Measurements from ENCODE around the gene IMPDH1.

IMPDH1 gene

DNA sequence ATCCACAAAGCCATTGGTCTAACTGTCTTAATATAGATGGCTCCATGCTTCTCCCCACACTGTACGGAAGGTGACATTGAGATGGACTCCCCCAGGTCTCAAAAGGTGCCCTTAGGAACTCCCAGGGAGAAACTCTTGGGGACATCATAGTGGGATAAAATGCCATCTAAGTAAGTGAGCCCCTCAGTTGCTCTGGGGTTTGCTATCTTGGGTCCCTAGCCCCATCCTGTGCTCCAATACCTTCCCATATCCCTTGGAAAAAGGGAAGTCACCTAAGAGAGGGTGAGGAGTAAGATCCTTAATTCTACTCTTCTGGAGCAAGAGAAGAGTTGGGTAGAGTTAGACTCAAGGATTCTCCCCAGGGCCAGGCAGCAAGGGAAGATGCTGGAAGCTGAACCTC is 56.2 kb downstream of the IMPDH1 start:
- Histone ChIP-seq H3K27ac (ENCODE audit: low read depth, low read length) (no peak overlapping the region), H3K9me3 (ENCODE audit: control insufficient read depth in 5 of 5, low read length in 5 of 5) (no peaks in the 10 kb centered on the region), H3K9ac (ENCODE audit: low read length in 5 of 5) (no peak overlapping the region), H3K27me3 (ENCODE audit: control insufficient read depth in 5 of 5, insufficient read depth in 4 of 5, low read length in 5 of 5) (peaks cover 0 to 3% (median 0%) of the 10 kb centered on the region in 5 donors), H3K4me1 (ENCODE audit: control insufficient read depth in 5 of 5, insufficient read depth in 5 of 5, low read length in 5 of 5) (peaks cover 0 to 39% (median 30%) of the 10 kb centered on the region in 5 donors), H3K36me3 (ENCODE audit: control insufficient read depth in 5 of 5, insufficient read depth in 5 of 5, low read length in 5 of 5) (peaks cover 0 to 3% (median 0%) of the 10 kb centered on the region in 5 donors), H3K4me3 (ENCODE audit: low read depth in 1 of 5, low read length in 5 of 5) (no peak overlapping the region)

- Histone ChIP-seq H3K27me3 (ENCODE audit: control insufficient read depth in 5 of 5, insufficient read depth in 4 of 5, low read length in 5 of 5) (peaks cover 0 to 3% (median 0%) of the 10 kb centered on the region in 5 donors), H3K9ac (ENCODE audit: low read length in 5 of 5) (no peak overlapping the region), H3K4me3 (ENCODE audit: low read depth in 1 of 5, low read length in 5 of 5) (no peak overlapping the region), H3K36me3 (ENCODE audit: control insufficient read depth in 5 of 5, insufficient read depth in 5 of 5, low read length in 5 of 5) (peaks cover 0 to 3% (median 0%) of the 10 kb centered on the region in 5 donors), H3K27ac (ENCODE audit: low read depth, low read length) (no peak overlapping the region), H3K4me1 (ENCODE audit: control insufficient read depth in 5 of 5, insufficient read depth in 5 of 5, low read length in 5 of 5) (peaks cover 0 to 35% (median 25%) of the 10 kb centered on the region in 5 donors), H3K9me3 (ENCODE audit: control insufficient read depth in 5 of 5, low read length in 5 of 5) (no peaks in the 10 kb centered on the region)
Observed at GRCh38 chr7:128353189-128353588, 56.6 kb downstream of the IMPDH1 start.

DNA sequence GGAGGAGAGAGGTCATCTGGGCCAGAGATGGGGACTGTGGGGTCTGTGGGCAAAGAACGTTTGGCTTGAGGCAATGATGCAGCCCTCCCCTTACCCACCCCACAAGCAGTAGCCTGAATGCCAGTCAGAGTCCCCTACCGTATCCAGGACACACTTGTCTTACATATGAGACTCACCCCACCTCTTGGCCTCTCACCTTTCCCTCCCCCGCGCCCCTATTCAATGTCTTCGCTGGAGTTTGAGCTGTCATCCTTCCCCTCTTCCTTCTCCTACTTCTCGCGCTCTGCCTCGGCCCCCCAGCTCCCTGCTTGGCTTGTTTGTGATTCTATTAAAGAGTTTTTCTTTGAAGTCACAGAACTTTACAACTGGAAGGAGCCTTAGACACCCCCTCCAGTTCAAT is 57.1 kb downstream of the IMPDH1 start:
- H3K4me3 ChIP-seq (ENCODE audit: low read depth in 1 of 5, low read length in 5 of 5): peak overlapping the region in 1 of 5 donors; percentile 45
- peaks cover 0 to 3% (median 0%) of the 10 kb centered on the region in 5 donors for H3K36me3 ChIP-seq (ENCODE audit: control insufficient read depth in 5 of 5, insufficient read depth in 5 of 5, low read length in 5 of 5)
- H3K27me3 ChIP-seq (ENCODE audit: control insufficient read depth in 5 of 5, insufficient read depth in 4 of 5, low read length in 5 of 5): peaks cover 0 to 3% (median 0%) of the 10 kb centered on the region in 5 donors
- peak overlapping the region in 2 of 5 donors; percentile 44 to 51 for H3K9ac ChIP-seq (ENCODE audit: low read length in 5 of 5)
- no peaks in the 10 kb centered on the region for H3K9me3 ChIP-seq (ENCODE audit: control insufficient read depth in 5 of 5, low read length in 5 of 5)
- peaks cover 0 to 29% (median 20%) of the 10 kb centered on the region in 5 donors for H3K4me1 ChIP-seq (ENCODE audit: control insufficient read depth in 5 of 5, insufficient read depth in 5 of 5, low read length in 5 of 5)
- H3K27ac ChIP-seq (ENCODE audit: low read depth, low read length): no peak overlapping the region

DNA sequence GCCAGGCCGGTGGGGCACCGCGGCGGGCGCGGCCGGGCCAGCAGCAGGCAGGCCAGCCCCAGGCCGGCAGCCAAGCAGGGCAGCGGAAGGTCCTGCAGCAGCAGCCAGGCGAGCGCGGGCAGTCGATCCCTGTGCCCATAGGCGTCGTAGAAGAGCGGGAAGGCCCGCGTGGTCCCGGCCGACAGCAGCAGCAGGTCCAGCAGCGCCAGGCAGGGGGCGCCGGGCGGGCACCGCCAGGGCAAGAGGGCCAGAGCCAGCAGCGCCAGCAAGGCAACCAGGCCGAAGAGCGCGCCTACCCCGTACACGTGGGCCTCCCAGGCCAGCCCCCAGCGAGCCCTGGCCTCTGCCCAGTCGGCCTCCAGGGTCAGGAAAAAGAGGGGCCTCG is 57.6 kb downstream of the IMPDH1 start:
- Histone ChIP-seq H3K27me3 (ENCODE audit: control insufficient read depth in 5 of 5, insufficient read depth in 4 of 5, low read length in 5 of 5) (peaks cover 0 to 3% (median 0%) of the 10 kb centered on the region in 5 donors), H3K27ac (ENCODE audit: low read depth, low read length) (no peak overlapping the region), H3K36me3 (ENCODE audit: control insufficient read depth in 5 of 5, insufficient read depth in 5 of 5, low read length in 5 of 5) (peaks cover 0 to 3% (median 0%) of the 10 kb centered on the region in 5 donors), H3K9me3 (ENCODE audit: control insufficient read depth in 5 of 5, low read length in 5 of 5) (no peaks in the 10 kb centered on the region), H3K9ac (ENCODE audit: low read length in 5 of 5) (peak overlapping the region in 2 of 5 donors; percentile 44 to 51), H3K4me1 (ENCODE audit: control insufficient read depth in 5 of 5, insufficient read depth in 5 of 5, low read length in 5 of 5) (peaks cover 0 to 24% (median 15%) of the 10 kb centered on the region in 5 donors), H3K4me3 (ENCODE audit: low read depth in 1 of 5, low read length in 5 of 5) (peak overlapping the region in 2 of 5 donors; percentile 6 to 45)

- Histone ChIP-seq H3K9me3 (ENCODE audit: control insufficient read depth in 5 of 5, low read length in 5 of 5) (no peaks in the 10 kb centered on the region), H3K27ac (ENCODE audit: low read depth, low read length) (no peak overlapping the region), H3K4me1 (ENCODE audit: control insufficient read depth in 5 of 5, insufficient read depth in 5 of 5, low read length in 5 of 5) (peaks cover 0 to 18% (median 13%) of the 10 kb centered on the region in 5 donors), H3K9ac (ENCODE audit: low read length in 5 of 5) (peak overlapping the region in 1 of 5 donors; percentile 36), H3K27me3 (ENCODE audit: control insufficient read depth in 5 of 5, insufficient read depth in 4 of 5, low read length in 5 of 5) (peaks cover 0 to 3% (median 0%) of the 10 kb centered on the region in 5 donors), H3K4me3 (ENCODE audit: low read depth in 1 of 5, low read length in 5 of 5) (peak overlapping the region in 4 of 5 donors; percentile 6 to 50 (median 32)), H3K36me3 (ENCODE audit: control insufficient read depth in 5 of 5, insufficient read depth in 5 of 5, low read length in 5 of 5) (peaks cover 0 to 3% (median 0%) of the 10 kb centered on the region in 5 donors)
Observed at GRCh38 chr7:128351296-128352152, 58.3 kb downstream of the IMPDH1 start.

DNA sequence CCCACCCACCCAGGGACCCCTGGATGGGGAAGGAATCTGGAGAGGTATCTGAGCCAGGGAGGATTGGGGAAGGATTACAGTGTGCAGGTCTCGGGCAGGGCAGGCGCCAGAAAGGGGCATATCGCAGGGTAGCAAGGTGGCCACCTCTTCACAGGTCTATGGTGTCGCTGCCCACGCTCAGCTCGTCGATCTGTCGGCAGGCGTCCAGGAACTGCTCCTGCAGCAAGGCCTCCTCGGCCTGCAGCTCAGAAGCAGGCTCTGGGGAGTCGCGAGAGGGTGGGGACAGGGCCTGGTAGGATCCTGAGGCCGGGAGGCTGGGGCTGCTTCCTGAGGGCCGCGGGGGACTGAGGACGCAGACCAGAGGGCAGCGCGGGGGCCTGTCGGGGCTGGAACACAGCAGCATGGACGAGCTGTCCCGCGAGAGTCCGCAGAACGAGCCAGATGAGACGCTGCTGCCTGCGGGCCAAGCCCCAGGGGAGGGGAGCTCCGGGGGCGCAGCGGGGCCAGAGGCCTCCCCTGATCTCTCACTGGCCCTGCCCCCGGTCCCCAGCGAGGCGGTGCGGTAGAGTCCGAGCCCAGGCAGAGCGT is 59.0 kb downstream of the IMPDH1 start:
- H3K4me3 ChIP-seq (ENCODE audit: low read depth in 1 of 5, low read length in 5 of 5): no peak overlapping the region
- H3K9me3 ChIP-seq (ENCODE audit: control insufficient read depth in 5 of 5, low read length in 5 of 5): no peaks in the 10 kb centered on the region
- peaks cover 0 to 3% (median 0%) of the 10 kb centered on the region in 5 donors for H3K27me3 ChIP-seq (ENCODE audit: control insufficient read depth in 5 of 5, insufficient read depth in 4 of 5, low read length in 5 of 5)

GRCh38 chr7:128349466-128349825 is 60.3 kb downstream of the IMPDH1 start:
- Histone ChIP-seq H3K9me3 (ENCODE audit: control insufficient read depth in 5 of 5, low read length in 5 of 5) (no peaks in the 10 kb centered on the region), H3K27me3 (ENCODE audit: control insufficient read depth in 5 of 5, insufficient read depth in 4 of 5, low read length in 5 of 5) (peaks cover 0 to 3% (median 0%) of the 10 kb centered on the region in 5 donors), H3K36me3 (ENCODE audit: control insufficient read depth in 5 of 5, insufficient read depth in 5 of 5, low read length in 5 of 5) (no peaks in the 10 kb centered on the region), H3K9ac (ENCODE audit: low read length in 5 of 5) (no peak overlapping the region), H3K27ac (ENCODE audit: low read depth, low read length) (no peak overlapping the region), H3K4me3 (ENCODE audit: low read depth in 1 of 5, low read length in 5 of 5) (no peak overlapping the region), H3K4me1 (ENCODE audit: control insufficient read depth in 5 of 5, insufficient read depth in 5 of 5, low read length in 5 of 5) (peaks cover 0 to 16% (median 13%) of the 10 kb centered on the region in 5 donors)

More for the DNA sequence above, 59.0 kb downstream of the IMPDH1 start:
- Histone ChIP-seq H3K27ac (ENCODE audit: low read depth, low read length) (no peak overlapping the region), H3K4me1 (ENCODE audit: control insufficient read depth in 5 of 5, insufficient read depth in 5 of 5, low read length in 5 of 5) (peaks cover 0 to 16% (median 13%) of the 10 kb centered on the region in 5 donors), H3K36me3 (ENCODE audit: control insufficient read depth in 5 of 5, insufficient read depth in 5 of 5, low read length in 5 of 5) (peaks cover 0 to 3% (median 0%) of the 10 kb centered on the region in 5 donors), H3K9ac (ENCODE audit: low read length in 5 of 5) (no peak overlapping the region)

DNA sequence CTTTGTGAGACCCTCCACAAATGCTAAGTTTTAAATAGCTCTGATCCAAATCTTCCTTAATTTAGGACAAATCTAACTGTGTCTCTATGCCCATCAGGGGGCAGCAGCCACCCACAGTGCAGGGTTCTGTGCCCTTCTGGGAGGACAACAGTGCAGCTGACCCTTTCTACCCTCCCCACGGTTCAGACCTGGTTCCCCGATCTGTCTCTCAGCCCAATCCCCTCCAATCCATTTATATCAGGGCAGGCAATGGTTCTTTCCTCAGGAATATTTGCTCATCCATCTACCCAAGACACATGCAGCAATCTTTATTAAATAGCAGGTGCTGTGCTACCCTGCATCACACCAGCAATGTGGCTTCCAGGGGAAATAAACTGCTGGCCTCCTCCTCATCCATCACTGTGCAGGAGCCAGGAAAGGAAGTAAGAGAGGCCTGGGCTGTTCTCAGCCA is 62.1 kb downstream of the IMPDH1 start:
- Histone ChIP-seq H3K9me3 (ENCODE audit: control insufficient read depth in 5 of 5, low read length in 5 of 5) (no peaks in the 10 kb centered on the region), H3K27me3 (ENCODE audit: control insufficient read depth in 5 of 5, insufficient read depth in 4 of 5, low read length in 5 of 5) (peaks cover 0 to 1% (median 0%) of the 10 kb centered on the region in 5 donors), H3K9ac (ENCODE audit: low read length in 5 of 5) (no peak overlapping the region), H3K4me1 (ENCODE audit: control insufficient read depth in 5 of 5, insufficient read depth in 5 of 5, low read length in 5 of 5) (peaks cover 2 to 28% (median 24%) of the 10 kb centered on the region in 5 donors), H3K36me3 (ENCODE audit: control insufficient read depth in 5 of 5, insufficient read depth in 5 of 5, low read length in 5 of 5) (no peaks in the 10 kb centered on the region), H3K4me3 (ENCODE audit: low read depth in 1 of 5, low read length in 5 of 5) (no peak overlapping the region), H3K27ac (ENCODE audit: low read depth, low read length) (no peak overlapping the region)

GRCh38 chr7:128344431-128344774 is 65.4 kb downstream of the IMPDH1 start:
- H3K9ac ChIP-seq (ENCODE audit: low read length in 5 of 5): no peak overlapping the region
- no peaks in the 10 kb centered on the region for H3K9me3 ChIP-seq (ENCODE audit: control insufficient read depth in 5 of 5, low read length in 5 of 5)
- H3K27ac ChIP-seq (ENCODE audit: low read depth, low read length): no peak overlapping the region
- H3K4me1 ChIP-seq (ENCODE audit: control insufficient read depth in 5 of 5, insufficient read depth in 5 of 5, low read length in 5 of 5): peaks cover 6 to 33% (median 28%) of the 10 kb centered on the region in 5 donors
- H3K4me3 ChIP-seq (ENCODE audit: low read depth in 1 of 5, low read length in 5 of 5): peak overlapping the region in 2 of 5 donors; percentile 91
- H3K36me3 ChIP-seq (ENCODE audit: control insufficient read depth in 5 of 5, insufficient read depth in 5 of 5, low read length in 5 of 5): peaks cover 0 to 8% (median 0%) of the 10 kb centered on the region in 5 donors
- no peaks in the 10 kb centered on the region for H3K27me3 ChIP-seq (ENCODE audit: control insufficient read depth in 5 of 5, insufficient read depth in 4 of 5, low read length in 5 of 5)
